ENCODE results near the gene PSMG1.

The PSMG1 gene

DNA sequence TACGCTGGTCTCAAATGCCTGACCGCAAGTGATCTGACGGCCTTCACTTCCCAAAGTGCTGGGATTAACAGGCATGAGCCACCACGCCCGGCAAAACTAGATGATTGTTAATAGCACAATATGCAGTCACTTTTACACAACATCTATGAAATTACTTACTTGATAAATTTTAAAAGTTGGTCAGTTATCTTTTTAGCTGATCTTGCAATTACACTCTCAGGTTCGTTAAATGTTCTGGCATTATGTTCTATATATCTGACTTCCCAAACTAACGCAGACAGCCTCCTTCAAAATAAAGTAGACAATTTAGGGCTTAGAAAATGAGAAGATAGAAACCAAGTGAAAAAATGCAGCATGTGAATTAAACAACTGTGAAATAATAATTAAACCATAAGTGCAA lies 31.8 kb upstream of the PSMG1 start:
- H3K36me3 ChIP-seq (ENCODE audit: control insufficient read depth, insufficient read depth, low read length) = peaks cover 7% of the 10 kb centered on the region
- H3K27me3 ChIP-seq (ENCODE audit: control insufficient read depth, insufficient read depth, low read length, poor library complexity, severe bottlenecking) = no peaks in the 10 kb centered on the region
- no peaks in the 10 kb centered on the region for H3K9me3 ChIP-seq (ENCODE audit: control insufficient read depth, low read length)
- 91 to 98% methylated on average over 5 to 7 of the region's 7 CpGs for WGBS, 2 experiments
- no peak overlapping the region for H3K27ac ChIP-seq (ENCODE audit: insufficient read depth, low read depth, low read length, poor library complexity, severe bottlenecking)
- no peaks in the 10 kb centered on the region for H3K4me1 ChIP-seq (ENCODE audit: control insufficient read depth, insufficient read depth, low read length)
- H3K4me3 ChIP-seq (ENCODE audit: insufficient read depth, low read depth, low read length) = no peak overlapping the region

DNA sequence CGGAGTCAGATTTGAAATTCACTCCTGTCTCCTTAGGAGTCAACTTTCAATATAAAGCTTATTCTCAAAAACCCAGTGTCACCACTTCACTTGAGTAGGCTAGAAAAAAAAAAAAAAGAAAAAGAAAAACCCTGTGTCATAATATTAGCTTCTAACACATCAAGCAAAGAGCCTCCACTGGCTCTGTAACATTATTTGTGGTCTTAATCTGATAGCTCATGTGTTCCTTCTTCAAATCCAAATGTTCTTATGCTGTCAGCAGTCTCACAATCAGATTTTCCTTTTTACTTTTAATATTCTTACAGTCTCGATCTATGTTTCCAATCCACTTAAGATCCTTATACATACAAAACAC lies 26.1 kb upstream of the PSMG1 start:
- Histone ChIP-seq H3K27me3 (ENCODE audit: control insufficient read depth, insufficient read depth, low read length, poor library complexity, severe bottlenecking) (no peaks in the 10 kb centered on the region), H3K9me3 (ENCODE audit: control insufficient read depth, low read length) (no peaks in the 10 kb centered on the region), H3K36me3 (ENCODE audit: control insufficient read depth, insufficient read depth, low read length) (peaks cover 29% of the 10 kb centered on the region), H3K4me3 (ENCODE audit: insufficient read depth, low read depth, low read length) (no peak overlapping the region), H3K4me1 (ENCODE audit: control insufficient read depth, insufficient read depth, low read length) (no peaks in the 10 kb centered on the region), H3K27ac (ENCODE audit: insufficient read depth, low read depth, low read length, poor library complexity, severe bottlenecking) (no peak overlapping the region)
- 95 to 96% methylated on average over 2 of the region's 2 CpGs for WGBS, 2 experiments

DNA sequence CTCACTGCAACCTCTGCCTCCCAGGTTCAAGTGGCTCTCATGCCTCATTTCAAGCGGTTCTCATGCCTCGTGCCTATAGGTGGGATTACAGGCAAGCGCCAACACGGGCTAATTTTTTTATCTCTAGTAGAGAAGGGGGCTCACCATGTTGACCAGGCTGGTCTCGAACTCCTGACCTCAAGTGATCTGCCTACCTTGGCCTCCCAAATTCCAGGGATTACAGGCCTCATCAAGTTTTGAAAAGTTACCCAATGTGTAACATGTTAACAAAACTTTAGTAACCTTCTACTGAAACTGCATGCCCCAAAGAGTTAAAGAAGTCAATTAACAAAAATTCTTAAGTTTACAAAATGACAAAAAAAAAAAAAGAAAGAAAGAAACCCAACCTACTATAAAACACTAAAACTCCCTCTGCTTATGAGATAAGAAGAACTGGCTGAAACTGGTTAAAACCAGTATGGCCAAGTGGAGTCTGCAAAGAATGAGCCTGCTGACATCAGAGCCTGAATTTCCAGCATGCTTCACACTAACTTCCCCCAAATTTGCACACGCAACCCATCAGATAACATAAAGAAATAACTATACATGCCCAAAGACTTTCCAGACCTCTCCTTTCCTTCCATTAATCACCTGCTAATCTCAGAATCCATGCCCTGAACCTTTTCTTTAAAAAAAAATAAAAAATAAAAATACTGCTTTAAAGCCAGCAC lies 25.5 kb upstream of the PSMG1 start:
- Histone ChIP-seq H3K9me3 (ENCODE audit: control insufficient read depth, low read length) (no peaks in the 10 kb centered on the region), H3K4me1 (ENCODE audit: control insufficient read depth, insufficient read depth, low read length) (no peaks in the 10 kb centered on the region), H3K36me3 (ENCODE audit: control insufficient read depth, insufficient read depth, low read length) (peaks cover 29% of the 10 kb centered on the region), H3K27me3 (ENCODE audit: control insufficient read depth, insufficient read depth, low read length, poor library complexity, severe bottlenecking) (no peaks in the 10 kb centered on the region), H3K27ac (ENCODE audit: insufficient read depth, low read depth, low read length, poor library complexity, severe bottlenecking) (no peak overlapping the region), H3K4me3 (ENCODE audit: insufficient read depth, low read depth, low read length) (no peak overlapping the region)
- 93 to 95% methylated on average over 6 of the region's 6 CpGs for WGBS, 2 experiments

DNA sequence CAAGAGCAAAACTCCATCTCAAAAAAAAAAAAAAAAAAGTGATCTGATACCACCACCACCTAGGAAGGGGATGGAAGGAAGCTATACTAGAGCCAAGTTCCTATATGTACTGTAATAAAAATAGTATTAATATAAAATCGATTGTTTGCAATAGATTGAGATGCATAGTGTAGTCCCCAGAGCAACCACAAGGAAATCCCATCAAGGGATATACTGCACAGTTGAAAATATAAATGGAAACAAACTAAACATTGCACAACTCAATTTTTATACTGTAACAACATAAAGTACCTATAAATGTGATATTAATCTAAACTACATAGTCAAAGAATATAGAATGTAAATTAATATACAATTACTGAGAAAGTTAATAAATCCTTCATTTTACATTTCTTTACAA lies 20.9 kb upstream of the PSMG1 start:
- no CpG with 5 or more reads among the region's 1 CpG for WGBS, 2 experiments
- H3K36me3 ChIP-seq (ENCODE audit: control insufficient read depth, insufficient read depth, low read length) = peaks cover 40% of the 10 kb centered on the region
- H3K4me3 ChIP-seq (ENCODE audit: insufficient read depth, low read depth, low read length) = no peak overlapping the region
- H3K27me3 ChIP-seq (ENCODE audit: control insufficient read depth, insufficient read depth, low read length, poor library complexity, severe bottlenecking) = no peaks in the 10 kb centered on the region
- H3K9me3 ChIP-seq (ENCODE audit: control insufficient read depth, low read length) = no peaks in the 10 kb centered on the region
- no peaks in the 10 kb centered on the region for H3K4me1 ChIP-seq (ENCODE audit: control insufficient read depth, insufficient read depth, low read length)
- H3K27ac ChIP-seq (ENCODE audit: insufficient read depth, low read depth, low read length, poor library complexity, severe bottlenecking) = no peak overlapping the region

DNA sequence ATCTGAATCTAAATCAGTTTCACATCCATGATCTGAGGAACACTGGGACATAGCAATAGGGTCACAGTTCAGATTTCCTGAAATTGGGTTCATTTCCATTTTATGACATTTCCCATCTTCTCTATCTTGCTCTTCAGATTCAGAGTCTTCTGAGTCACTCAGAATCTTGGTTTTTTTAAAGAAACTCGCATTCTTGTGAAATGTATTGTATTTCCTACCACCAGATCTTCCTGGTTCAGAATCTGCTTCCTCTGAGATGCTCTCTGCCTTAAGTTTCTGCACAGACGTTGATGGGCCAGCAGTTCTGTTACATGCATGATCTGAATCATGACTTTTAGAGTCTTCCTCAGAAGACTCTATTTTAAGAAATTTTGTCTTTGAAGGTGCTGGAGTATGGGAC lies 15.5 kb upstream of the PSMG1 start:
- H3K9me3 ChIP-seq (ENCODE audit: control insufficient read depth, low read length) = no peaks in the 10 kb centered on the region
- WGBS, 2 experiments = 95 to 97% methylated on average over 2 of the region's 2 CpGs
- no peak overlapping the region for H3K4me3 ChIP-seq (ENCODE audit: insufficient read depth, low read depth, low read length)
- H3K27ac ChIP-seq (ENCODE audit: insufficient read depth, low read depth, low read length, poor library complexity, severe bottlenecking) = no peak overlapping the region
- H3K36me3 ChIP-seq (ENCODE audit: control insufficient read depth, insufficient read depth, low read length) = peaks cover 48% of the 10 kb centered on the region
- H3K4me1 ChIP-seq (ENCODE audit: control insufficient read depth, insufficient read depth, low read length) = no peaks in the 10 kb centered on the region
- H3K27me3 ChIP-seq (ENCODE audit: control insufficient read depth, insufficient read depth, low read length, poor library complexity, severe bottlenecking) = no peaks in the 10 kb centered on the region

DNA sequence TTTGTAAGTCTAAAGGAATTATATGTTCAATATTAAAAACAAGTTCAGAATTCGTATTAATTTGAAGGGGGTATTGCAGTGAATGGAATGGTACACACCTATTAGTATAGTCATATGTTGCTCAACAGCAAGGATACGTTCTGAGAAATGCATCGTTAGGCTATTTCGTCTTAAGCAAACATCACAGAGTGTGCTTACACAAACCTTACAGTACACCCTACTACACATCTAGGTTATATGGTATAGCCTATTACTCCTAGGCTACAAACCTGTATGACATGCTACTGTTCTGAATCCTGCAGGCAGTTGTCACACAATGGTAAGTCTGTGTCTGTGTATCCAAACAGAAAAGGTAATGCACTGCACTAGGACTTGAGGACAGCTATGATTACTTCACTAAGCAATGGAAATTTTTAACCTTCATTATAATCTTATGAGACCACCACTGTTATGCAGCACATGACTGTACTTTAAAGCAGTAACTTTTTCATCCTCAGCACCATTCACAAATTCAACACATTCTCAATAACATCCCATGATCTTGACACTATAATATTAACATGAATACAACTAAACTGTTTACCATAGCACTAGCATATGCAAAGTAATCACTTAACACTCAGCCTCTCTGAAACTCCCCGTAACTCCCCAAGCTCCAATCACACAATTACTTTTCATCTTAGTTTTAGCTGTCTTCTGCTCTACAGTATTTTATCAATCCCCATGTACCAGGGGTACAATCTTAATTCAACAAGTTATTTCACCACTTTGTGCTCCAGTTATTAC lies 14.4 kb upstream of the PSMG1 start:
- Histone ChIP-seq H3K9me3 (ENCODE audit: control insufficient read depth, low read length) (no peaks in the 10 kb centered on the region), H3K4me1 (ENCODE audit: control insufficient read depth, insufficient read depth, low read length) (no peaks in the 10 kb centered on the region), H3K27ac (ENCODE audit: insufficient read depth, low read depth, low read length, poor library complexity, severe bottlenecking) (no peak overlapping the region), H3K36me3 (ENCODE audit: control insufficient read depth, insufficient read depth, low read length) (peaks cover 42% of the 10 kb centered on the region), H3K4me3 (ENCODE audit: insufficient read depth, low read depth, low read length) (no peak overlapping the region), H3K27me3 (ENCODE audit: control insufficient read depth, insufficient read depth, low read length, poor library complexity, severe bottlenecking) (no peaks in the 10 kb centered on the region)
- WGBS, 2 experiments = 86 to 89% methylated on average over 5 of the region's 5 CpGs

DNA sequence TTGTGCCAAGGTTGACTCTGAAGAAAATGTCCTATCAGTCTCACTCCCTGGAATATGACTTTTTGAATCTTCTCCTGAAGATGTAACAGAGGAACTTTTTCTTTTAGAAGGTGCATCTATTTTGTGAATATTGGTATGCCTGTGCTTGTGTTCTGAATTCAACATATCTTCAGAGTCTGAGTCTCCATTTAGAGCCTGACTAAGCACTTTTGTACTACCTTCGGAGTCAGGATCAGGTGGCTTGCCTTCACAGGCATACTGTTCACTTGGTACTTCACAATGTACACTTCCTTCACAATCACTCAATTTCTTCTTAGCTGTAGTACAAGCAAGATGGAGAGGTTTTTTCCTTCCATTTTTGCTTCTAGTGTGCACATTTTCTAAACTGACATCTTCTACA lies 13.6 kb upstream of the PSMG1 start:
- H3K9me3 ChIP-seq (ENCODE audit: control insufficient read depth, low read length) = no peaks in the 10 kb centered on the region
- H3K4me1 ChIP-seq (ENCODE audit: control insufficient read depth, insufficient read depth, low read length) = no peaks in the 10 kb centered on the region
- no peak overlapping the region for H3K27ac ChIP-seq (ENCODE audit: insufficient read depth, low read depth, low read length, poor library complexity, severe bottlenecking)
- peaks cover 42% of the 10 kb centered on the region for H3K36me3 ChIP-seq (ENCODE audit: control insufficient read depth, insufficient read depth, low read length)
- WGBS, 2 experiments = 86 to 88% methylated on average over 1 of the region's 1 CpG
- H3K4me3 ChIP-seq (ENCODE audit: insufficient read depth, low read depth, low read length) = no peak overlapping the region
- no peaks in the 10 kb centered on the region for H3K27me3 ChIP-seq (ENCODE audit: control insufficient read depth, insufficient read depth, low read length, poor library complexity, severe bottlenecking)

DNA sequence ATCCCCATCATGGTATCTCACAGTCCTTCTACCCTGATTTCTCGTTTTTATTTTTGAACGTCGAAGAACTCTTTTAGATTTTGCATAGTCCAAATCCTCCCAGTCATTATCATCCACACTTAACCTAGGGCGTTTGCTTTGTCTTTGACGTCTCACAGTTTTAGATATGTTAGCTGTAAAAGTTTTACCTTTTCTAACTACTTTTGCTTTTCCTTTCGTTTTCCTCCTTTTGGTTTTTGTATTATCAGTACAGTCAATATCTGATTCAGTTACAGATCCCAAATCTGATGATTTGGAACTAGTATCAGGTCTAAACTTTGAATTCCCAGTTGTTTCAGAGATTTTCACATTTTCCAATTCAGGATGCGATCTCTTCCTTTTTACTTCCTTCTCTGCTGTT lies 13.1 kb upstream of the PSMG1 start:
- Histone ChIP-seq H3K27me3 (ENCODE audit: control insufficient read depth, insufficient read depth, low read length, poor library complexity, severe bottlenecking) (no peaks in the 10 kb centered on the region), H3K27ac (ENCODE audit: insufficient read depth, low read depth, low read length, poor library complexity, severe bottlenecking) (no peak overlapping the region), H3K4me1 (ENCODE audit: control insufficient read depth, insufficient read depth, low read length) (no peaks in the 10 kb centered on the region), H3K4me3 (ENCODE audit: insufficient read depth, low read depth, low read length) (no peak overlapping the region), H3K9me3 (ENCODE audit: control insufficient read depth, low read length) (no peaks in the 10 kb centered on the region), H3K36me3 (ENCODE audit: control insufficient read depth, insufficient read depth, low read length) (peaks cover 42% of the 10 kb centered on the region)
- WGBS, 2 experiments = 92 to 99% methylated on average over 7 of the region's 7 CpGs

DNA sequence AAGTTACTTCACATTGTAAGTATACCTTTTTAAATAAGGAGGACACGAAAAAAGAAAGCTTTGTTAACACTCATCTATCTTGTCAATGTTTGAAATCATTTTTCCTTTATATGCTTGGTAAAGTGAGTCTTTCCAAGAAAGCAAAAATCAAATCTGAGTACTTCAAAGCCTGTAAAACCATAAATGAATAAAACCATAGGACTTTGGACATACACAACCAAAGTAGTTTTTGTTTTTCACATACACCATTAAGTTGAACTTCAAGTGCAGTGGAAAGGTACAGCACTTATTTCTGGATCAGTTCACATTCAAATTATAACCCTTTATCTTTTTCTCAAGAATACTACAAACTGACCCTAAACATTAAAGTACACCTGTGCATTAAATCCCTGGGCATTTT lies 10.1 kb upstream of the PSMG1 start:
- H3K36me3 ChIP-seq (ENCODE audit: control insufficient read depth, insufficient read depth, low read length) = peaks cover 25% of the 10 kb centered on the region
- no peaks in the 10 kb centered on the region for H3K27me3 ChIP-seq (ENCODE audit: control insufficient read depth, insufficient read depth, low read length, poor library complexity, severe bottlenecking)
- H3K9me3 ChIP-seq (ENCODE audit: control insufficient read depth, low read length) = no peaks in the 10 kb centered on the region
- H3K27ac ChIP-seq (ENCODE audit: insufficient read depth, low read depth, low read length, poor library complexity, severe bottlenecking) = no peak overlapping the region
- no CpG with 5 or more reads among the region's 1 CpG for WGBS, 2 experiments
- no peaks in the 10 kb centered on the region for H3K4me1 ChIP-seq (ENCODE audit: control insufficient read depth, insufficient read depth, low read length)
- no peak overlapping the region for H3K4me3 ChIP-seq (ENCODE audit: insufficient read depth, low read depth, low read length)

DNA sequence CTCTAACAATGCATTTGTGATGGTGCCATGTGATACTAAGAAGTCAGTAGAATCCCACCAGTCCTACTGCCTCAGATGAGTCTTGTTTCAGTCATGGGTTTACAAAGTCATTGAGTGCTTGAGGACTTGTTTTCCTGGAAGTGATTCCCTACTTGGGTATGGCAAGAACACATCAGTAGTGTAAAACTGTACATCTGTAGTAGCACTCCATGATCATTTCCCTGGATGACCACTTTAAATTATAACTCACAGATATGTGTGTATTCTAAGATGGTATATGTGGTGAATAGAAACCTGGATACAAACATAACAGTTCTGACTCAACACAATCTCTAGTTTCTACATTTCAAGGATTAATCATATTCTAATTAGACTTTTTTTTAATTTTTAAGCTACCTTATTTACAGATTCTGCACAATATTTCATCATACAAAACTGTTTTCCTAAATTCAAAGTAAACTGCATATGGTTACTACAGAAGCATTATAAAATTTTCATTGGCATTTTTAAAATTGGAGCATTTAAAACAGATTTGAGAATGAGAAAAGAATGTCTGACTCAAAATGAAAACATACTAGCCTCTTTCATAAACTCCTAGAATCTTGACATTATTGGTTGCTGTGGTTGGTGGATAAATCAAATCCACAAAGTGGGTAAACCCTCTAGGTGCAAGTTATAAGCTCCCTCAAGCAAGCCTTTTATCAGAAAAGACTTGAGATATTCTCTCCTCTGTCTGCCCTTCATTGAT lies 6.8 kb upstream of the PSMG1 start:
- Histone ChIP-seq H3K36me3 (ENCODE audit: control insufficient read depth, insufficient read depth, low read length) (no peaks in the 10 kb centered on the region), H3K27ac (ENCODE audit: insufficient read depth, low read depth, low read length, poor library complexity, severe bottlenecking) (no peak overlapping the region), H3K4me1 (ENCODE audit: control insufficient read depth, insufficient read depth, low read length) (no peaks in the 10 kb centered on the region), H3K4me3 (ENCODE audit: insufficient read depth, low read depth, low read length) (no peak overlapping the region), H3K9me3 (ENCODE audit: control insufficient read depth, low read length) (no peaks in the 10 kb centered on the region), H3K27me3 (ENCODE audit: control insufficient read depth, insufficient read depth, low read length, poor library complexity, severe bottlenecking) (no peaks in the 10 kb centered on the region)

Data from ectodermal cell (in vitro differentiated cells).